Stimulated activated CD4-positive, alpha-beta T cell treated with anti-CD3 and anti-CD28 coated beads, Interleukin-1b, Interleukin-23, amount 100 ng/mL, for 24 hours (primary cell): ENCODE data around the gene ING4.
A peak's percentile ranks its signal among the peaks of the same experiment; 100 is the strongest.

Experiments used
- DNase-seq, 4 experiments: peaks; one replicate each; pipeline ENCODE4 v3.0.0-alpha.2; 2020; ENCODE audit warnings: low read depth in 4 of 4, low spot score in 1 of 4

The ING4 gene

DNA sequence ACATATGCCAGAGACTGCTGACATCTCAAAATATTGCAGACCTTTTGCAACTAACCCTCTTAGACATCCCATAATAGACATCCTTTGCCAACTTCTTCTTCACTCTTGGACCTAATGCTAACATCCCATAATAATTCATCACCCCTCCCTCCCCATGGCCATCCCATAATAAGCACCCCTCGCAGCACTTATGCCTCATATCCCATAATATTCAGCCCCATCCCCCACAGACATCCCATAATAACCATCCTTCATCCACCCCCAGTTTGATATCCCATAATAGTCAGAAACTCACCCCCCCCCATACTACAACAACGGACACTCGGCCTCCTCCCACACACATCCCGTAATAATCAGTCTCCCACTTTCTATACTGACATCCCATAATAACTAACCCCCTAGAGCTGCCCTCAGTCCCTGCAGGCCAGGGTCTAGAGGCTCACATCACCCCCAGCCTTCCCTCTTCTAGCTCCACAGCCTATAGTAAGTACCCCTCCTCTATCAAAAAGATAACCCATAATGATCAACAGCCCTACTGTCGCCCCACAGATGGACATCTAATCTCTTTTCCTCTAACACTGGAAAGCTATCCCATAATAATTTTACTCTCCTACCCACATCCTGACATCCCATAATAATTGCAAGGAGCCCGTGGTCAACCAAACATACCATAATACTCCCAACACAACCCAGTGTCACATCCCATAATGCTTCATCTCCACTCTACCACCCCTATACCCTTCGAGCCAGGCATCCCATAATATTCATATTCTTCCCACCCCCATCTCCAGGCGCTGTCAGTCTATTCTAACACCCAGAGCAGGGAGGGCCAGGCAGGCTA lies 54.9 kb downstream of the ING4 start:
- no peak for DNase-seq

DNA sequence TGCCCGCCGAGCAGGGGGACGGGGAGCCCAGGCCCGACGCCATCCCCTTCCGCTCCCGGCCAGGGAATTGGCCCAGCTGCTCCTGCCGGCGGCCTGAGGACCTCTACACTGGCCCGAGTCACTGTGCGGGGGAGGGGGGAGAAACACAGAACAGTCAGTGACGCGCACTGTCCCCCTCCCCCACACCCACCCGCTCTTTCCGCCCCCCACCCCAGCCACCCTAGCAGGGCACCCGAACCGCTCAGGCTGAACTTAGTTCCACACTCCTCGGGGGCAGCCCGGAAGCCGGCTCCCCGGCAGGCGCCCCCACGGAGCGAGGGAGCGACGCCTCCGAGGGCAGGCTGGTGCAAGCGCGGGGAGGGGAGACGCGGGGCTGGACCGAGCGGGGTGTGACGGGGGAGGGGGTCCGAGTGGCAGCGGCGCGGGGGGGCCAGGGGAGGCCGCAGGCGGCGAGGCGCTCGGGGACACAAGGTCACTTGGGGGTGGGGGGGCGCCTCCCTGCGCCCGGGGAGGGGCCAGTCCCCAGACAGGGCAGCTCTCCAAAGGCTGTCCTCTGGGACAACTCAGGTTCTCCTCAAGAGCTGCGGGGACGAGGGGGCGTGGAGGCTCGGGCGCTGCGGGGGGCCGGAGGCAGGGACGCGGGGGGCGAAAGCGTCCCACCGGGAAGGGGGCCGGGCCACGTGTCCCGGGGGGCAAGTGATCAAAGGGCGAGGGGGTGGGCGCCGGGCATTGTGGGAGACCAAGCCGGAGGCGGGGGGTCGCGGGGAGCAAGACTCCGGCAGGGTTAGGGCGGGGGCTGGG lies 56.4 kb downstream of the ING4 start:
- peak in 2 of 4 experiments; percentile 44 to 62 for DNase-seq

DNA sequence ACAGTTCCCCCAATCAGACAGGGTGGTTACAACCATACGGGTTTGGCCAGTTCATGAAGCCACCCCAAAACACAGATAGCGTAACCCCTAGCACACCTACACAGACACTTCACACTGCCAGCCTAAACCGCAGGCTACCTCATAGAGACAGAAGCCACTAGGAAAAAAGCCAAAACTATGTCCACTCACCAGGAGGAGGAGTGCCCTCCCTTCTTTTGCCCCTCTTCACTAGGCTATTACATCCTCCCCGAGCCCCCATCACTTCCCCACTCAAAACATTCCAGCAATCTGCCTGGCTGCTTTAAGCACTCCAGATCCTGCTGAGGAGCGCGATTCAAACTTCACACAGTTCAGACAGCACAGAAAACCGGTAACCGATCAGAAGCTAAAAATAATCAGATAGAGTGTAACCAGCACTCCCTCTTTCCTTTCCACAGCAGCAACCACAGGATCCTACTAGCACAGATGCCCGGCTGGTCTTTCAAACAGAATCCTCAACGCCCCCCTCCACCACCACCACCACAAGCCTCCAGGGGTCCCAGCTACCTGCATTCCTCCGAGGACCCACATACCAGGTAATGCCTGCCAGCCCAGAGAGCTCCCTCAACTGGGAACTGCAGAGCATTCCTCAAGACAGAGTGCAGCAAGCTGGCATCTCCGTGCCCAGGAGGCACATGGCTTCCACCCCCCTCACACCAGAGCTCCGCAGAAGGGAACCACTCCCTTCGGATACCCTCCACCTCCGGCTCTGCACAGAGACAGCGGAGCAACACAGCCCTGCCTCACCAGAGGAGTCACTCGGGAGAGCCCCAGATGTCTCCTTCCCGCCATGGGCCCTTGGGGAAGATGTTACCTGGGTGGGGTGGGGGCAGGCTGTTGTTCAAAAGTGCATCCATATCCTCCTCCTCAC lies 57.2 kb downstream of the ING4 start:
- no peak for DNase-seq

DNA sequence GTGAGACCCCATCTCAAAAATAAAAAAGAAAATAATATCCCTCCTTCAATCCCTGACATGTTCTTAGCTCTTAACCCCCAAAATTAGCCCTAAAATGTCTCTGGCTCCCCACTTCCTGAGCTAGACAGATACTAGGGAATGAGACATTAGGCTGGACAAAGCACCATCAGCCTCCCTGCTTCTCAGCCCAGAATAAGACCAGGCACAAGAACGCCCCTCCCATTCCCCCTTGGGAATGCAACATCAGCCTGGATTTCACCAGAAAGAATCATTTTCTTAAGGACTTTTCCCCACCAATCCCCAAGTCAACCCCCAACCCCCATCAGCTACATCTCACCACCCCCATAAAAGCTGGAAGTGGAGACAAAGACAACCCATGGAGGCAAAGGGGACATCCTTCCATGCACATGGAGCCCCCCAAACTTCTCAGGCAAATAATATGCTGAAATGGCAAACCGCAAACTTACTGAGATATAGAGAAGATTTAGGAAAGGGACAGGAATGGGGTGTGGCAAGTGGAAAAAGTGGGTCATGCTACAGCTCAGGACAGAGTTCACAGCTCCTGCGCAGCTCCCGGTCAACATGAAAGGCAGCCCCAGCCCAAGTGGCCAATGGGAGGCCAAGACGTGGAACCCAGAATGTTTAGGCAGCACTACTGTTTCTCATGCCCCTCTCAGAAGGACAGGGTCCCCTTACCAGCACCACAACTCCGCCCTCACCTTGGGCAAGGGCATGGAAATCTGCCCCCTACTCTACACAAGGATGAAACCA lies 58.5 kb downstream of the ING4 start:
- no peak for DNase-seq

DNA sequence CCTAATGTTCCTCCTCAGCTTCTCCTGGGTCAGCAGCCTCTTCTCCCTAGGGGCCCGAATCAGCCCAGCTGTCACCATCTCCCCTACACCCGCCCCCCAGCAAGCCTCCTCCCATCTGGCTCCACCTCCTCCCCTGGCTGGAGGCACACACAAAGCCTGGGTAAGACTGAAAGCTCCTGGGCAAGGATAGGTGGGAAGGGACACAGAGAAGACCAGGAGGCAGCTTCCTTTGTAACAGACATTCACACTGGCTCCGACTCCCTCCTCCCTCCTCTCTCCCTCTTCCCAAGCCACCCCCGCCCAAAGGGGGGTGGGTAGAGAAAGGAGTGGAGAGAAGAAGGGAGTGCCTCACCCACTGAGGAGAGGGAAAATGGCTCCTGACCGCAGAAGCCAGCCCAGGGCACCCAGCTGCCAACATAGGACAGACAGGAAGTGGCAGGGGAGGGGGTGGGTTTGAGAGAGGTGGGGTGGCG lies 59.8 kb downstream of the ING4 start:
- DNase-seq = no peak

DNA sequence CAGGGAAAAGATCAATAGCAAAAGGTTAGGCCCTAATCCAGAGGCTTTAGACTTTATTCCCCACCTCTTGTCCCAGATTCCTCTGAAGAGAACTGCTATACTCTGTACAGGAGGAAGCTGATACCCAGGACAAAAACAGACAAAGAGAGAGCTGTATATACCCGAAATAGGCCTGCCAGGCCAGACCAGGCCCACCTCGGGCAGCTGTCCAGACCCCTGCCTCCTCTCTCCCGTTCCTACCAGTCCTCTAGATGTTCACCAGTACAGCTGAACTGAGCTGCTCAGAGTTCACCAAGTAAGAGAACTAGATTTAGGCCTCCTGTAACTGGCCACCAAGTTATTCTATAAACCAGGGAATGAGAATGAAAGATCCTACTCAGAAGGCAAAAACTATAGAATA lies 60.4 kb downstream of the ING4 start:
- no peak for DNase-seq
